ENCODE results near the gene C16orf92. TPM values are rescaled to one million over a fixed set of nuclear protein-coding genes. Genes with fewer than 3 reads are reported as not detected.

C16orf92 gene
- total and polyA plus RNA-seq, 2 of the 8 experiments (the other 6 are each of a cell fraction or from before 2014, with no cell fraction given) = not detected

GRCh38 chr16:30054451-30054850 is 31.5 kb downstream of the C16orf92 start (continued):
- TF ChIP-seq RNF2 (IDR thresholded peaks at IDR 0.05; ENCODE audit: borderline replicate concordance, low read depth, low read length, missing control alignments, poor library complexity, severe bottlenecking) (no peak), JUND (IDR thresholded peaks at IDR 0.05; ENCODE audit: low read length) (no peak), EZH2 (IDR thresholded peaks at IDR 0.05; ENCODE audit: low read depth, low read length, severe bottlenecking) (no peak), GABPA (IDR thresholded peaks at IDR 0.05; ENCODE audit: borderline replicate concordance, insufficient read depth, low read length) (no peak), SIN3A (conservative IDR thresholded peaks at IDR 0.05 in 1 of 2, IDR thresholded peaks at IDR 0.05 in 1 of 2; ENCODE audit: low read depth in 1 of 2, low read length in 2 of 2) (no peak)

Measured in H1 (cell line).